Measurements from ENCODE around the gene GPA33. TPM values are rescaled to one million over a fixed set of nuclear protein-coding genes. Genes with fewer than 3 reads are reported as not detected.

The GPA33 gene
- total RNA-seq: 0.74 TPM

GRCh38 chr1:167090314-167090942 lies at the start of gene GPA33:
GPA33 (minus strand) TSS chr1:167090377; CDS start chr1:167090287, 90 bp downstream.
- TF ChIP-seq CTCF (IDR thresholded peaks at IDR 0.05) (no peak), POLR2A (IDR thresholded peaks at IDR 0.05) (no peak), POLR2AphosphoS5 (IDR thresholded peaks at IDR 0.05; ENCODE audit: insufficient read depth in 1 of 2, low read depth in 1 of 2) (no peak)
- Histone ChIP-seq H3K27me3 (no peaks in the 10 kb centered on the region), H3K9me3 (no peaks in the 10 kb centered on the region), H3K4me3 (no peak within 1 kb of the TSS), H3K27ac (no peak within 1 kb of the TSS), H3K36me3 (no peaks in the 10 kb centered on the region), H3K4me1 (no peaks in the 10 kb centered on the region)
- intact Hi-C loops (cut with DNase I): no loop called here
- DNase-seq (ENCODE audit: extremely low spot score in 2 of 2): no peak

- Histone ChIP-seq H3K4me1 (no peaks in the 10 kb centered on the region), H3K4me3 (no peak overlapping the region), H3K27me3 (no peaks in the 10 kb centered on the region), H3K36me3 (no peaks in the 10 kb centered on the region), H3K27ac (no peak overlapping the region), H3K9me3 (no peaks in the 10 kb centered on the region)
- DNase-seq (ENCODE audit: extremely low spot score in 2 of 2): no peak
- intact Hi-C loops (cut with DNase I): no loop called here
- no peak for TF ChIP-seq POLR2AphosphoS5 (IDR thresholded peaks at IDR 0.05; ENCODE audit: insufficient read depth in 1 of 2, low read depth in 1 of 2)
- no peak for TF ChIP-seq POLR2A (IDR thresholded peaks at IDR 0.05)
- no peak for TF ChIP-seq CTCF (IDR thresholded peaks at IDR 0.05)
Observed at GRCh38 chr1:167138703-167139102, 48.5 kb upstream of the GPA33 start.

GRCh38 chr1:167137793-167138510 lies 47.8 kb upstream of the GPA33 start:
- TF ChIP-seq POLR2A (IDR thresholded peaks at IDR 0.05): no peak
- no peak for TF ChIP-seq POLR2AphosphoS5 (IDR thresholded peaks at IDR 0.05; ENCODE audit: insufficient read depth in 1 of 2, low read depth in 1 of 2)
- TF ChIP-seq CTCF (IDR thresholded peaks at IDR 0.05): no peak
- DNase-seq (ENCODE audit: extremely low spot score in 2 of 2): no peak
- intact Hi-C loops (cut with DNase I): no loop called here
- H3K4me1 ChIP-seq: no peaks in the 10 kb centered on the region
- H3K27ac ChIP-seq: no peak overlapping the region
- H3K27me3 ChIP-seq: no peaks in the 10 kb centered on the region
- no peaks in the 10 kb centered on the region for H3K9me3 ChIP-seq
- no peak overlapping the region for H3K4me3 ChIP-seq
- H3K36me3 ChIP-seq: no peaks in the 10 kb centered on the region

GRCh38 chr1:167137332-167137781 lies 47.2 kb upstream of the GPA33 start:
- H3K9me3 ChIP-seq: no peaks in the 10 kb centered on the region
- no peaks in the 10 kb centered on the region for H3K27me3 ChIP-seq
- no peaks in the 10 kb centered on the region for H3K4me1 ChIP-seq
- DNase-seq (ENCODE audit: extremely low spot score in 2 of 2): no peak
- intact Hi-C loops (cut with DNase I): no loop called here
- no peaks in the 10 kb centered on the region for H3K36me3 ChIP-seq
- TF ChIP-seq CTCF (IDR thresholded peaks at IDR 0.05) (no peak), POLR2A (IDR thresholded peaks at IDR 0.05) (no peak), POLR2AphosphoS5 (IDR thresholded peaks at IDR 0.05; ENCODE audit: insufficient read depth in 1 of 2, low read depth in 1 of 2) (no peak)
- H3K4me3 ChIP-seq: no peak overlapping the region
- H3K27ac ChIP-seq: no peak overlapping the region

- no peaks in the 10 kb centered on the region for H3K36me3 ChIP-seq
- H3K27me3 ChIP-seq: no peaks in the 10 kb centered on the region
- intact Hi-C loops (cut with DNase I): no loop called here
- H3K9me3 ChIP-seq: no peaks in the 10 kb centered on the region
- no peak for TF ChIP-seq POLR2A (IDR thresholded peaks at IDR 0.05)
- TF ChIP-seq CTCF (IDR thresholded peaks at IDR 0.05): no peak
- no peak for TF ChIP-seq POLR2AphosphoS5 (IDR thresholded peaks at IDR 0.05; ENCODE audit: insufficient read depth in 1 of 2, low read depth in 1 of 2)
- no peak overlapping the region for H3K27ac ChIP-seq
- H3K4me1 ChIP-seq: no peaks in the 10 kb centered on the region
- no peak for DNase-seq (ENCODE audit: extremely low spot score in 2 of 2)
- H3K4me3 ChIP-seq: no peak overlapping the region
Observed at GRCh38 chr1:167136806-167137205, 46.6 kb upstream of the GPA33 start.
